ENCODE data around the gene C11orf54.

Gene C11orf54

GRCh38 chr11:93720522-93720921 lies 20.9 kb upstream of the C11orf54 start:
- no peak for DNase-seq (ENCODE audit: low spot score)
- no peak for TF ChIP-seq CTCF (IDR thresholded peaks at IDR 0.05; ENCODE audit: borderline replicate concordance, control extremely low read depth, extremely low read depth, insufficient read depth, missing control alignments)
- in situ Hi-C loops (cut with MboI; ENCODE audit: low sequenced_read_pairs, unreplicated experiment): no loop called here

- in situ Hi-C loops (cut with MboI; ENCODE audit: low sequenced_read_pairs, unreplicated experiment): no loop called here
- no peak for TF ChIP-seq CTCF (IDR thresholded peaks at IDR 0.05; ENCODE audit: borderline replicate concordance, control extremely low read depth, extremely low read depth, insufficient read depth, missing control alignments)
- no peak for DNase-seq (ENCODE audit: low spot score)
Observed at GRCh38 chr11:93724089-93724488, 17.4 kb upstream of the C11orf54 start.

GRCh38 chr11:93727985-93728791 lies 13.3 kb upstream of the C11orf54 start:
- no peak for DNase-seq (ENCODE audit: low spot score)
- no peak for TF ChIP-seq CTCF (IDR thresholded peaks at IDR 0.05; ENCODE audit: borderline replicate concordance, control extremely low read depth, extremely low read depth, insufficient read depth, missing control alignments)
- in situ Hi-C loops (cut with MboI; ENCODE audit: low sequenced_read_pairs, unreplicated experiment): no loop called here

- in situ Hi-C loops (cut with MboI; ENCODE audit: low sequenced_read_pairs, unreplicated experiment): no loop called here
- DNase-seq (ENCODE audit: low spot score): no peak
- no peak for TF ChIP-seq CTCF (IDR thresholded peaks at IDR 0.05; ENCODE audit: borderline replicate concordance, control extremely low read depth, extremely low read depth, insufficient read depth, missing control alignments)
Observed at GRCh38 chr11:93728792-93729128, 12.7 kb upstream of the C11orf54 start.

GRCh38 chr11:93729129-93729616 lies 12.3 kb upstream of the C11orf54 start:
- no peak for DNase-seq (ENCODE audit: low spot score)
- in situ Hi-C loops (cut with MboI; ENCODE audit: low sequenced_read_pairs, unreplicated experiment): no loop called here
- no peak for TF ChIP-seq CTCF (IDR thresholded peaks at IDR 0.05; ENCODE audit: borderline replicate concordance, control extremely low read depth, extremely low read depth, insufficient read depth, missing control alignments)

GRCh38 chr11:93730108-93731107 lies 11.1 kb upstream of the C11orf54 start:
- TF ChIP-seq CTCF (IDR thresholded peaks at IDR 0.05; ENCODE audit: borderline replicate concordance, control extremely low read depth, extremely low read depth, insufficient read depth, missing control alignments): no peak
- in situ Hi-C loops (cut with MboI; ENCODE audit: low sequenced_read_pairs, unreplicated experiment): no loop called here
- DNase-seq (ENCODE audit: low spot score): no peak
